ENCODE data around the gene TMEM163. TPM values are rescaled to one million over a fixed set of nuclear protein-coding genes. Genes with fewer than 3 reads are reported as not detected.
"Not testable (repeated sequence)": the region's sequence is repeated elsewhere in the genome, so short reads cannot be mapped to it uniquely, and the experiment has no call there.

The TMEM163 gene
- total RNA-seq, 3 donors from 2014 or later, result 0.41 to 1.5 (median 0.60) TPM

DNA sequence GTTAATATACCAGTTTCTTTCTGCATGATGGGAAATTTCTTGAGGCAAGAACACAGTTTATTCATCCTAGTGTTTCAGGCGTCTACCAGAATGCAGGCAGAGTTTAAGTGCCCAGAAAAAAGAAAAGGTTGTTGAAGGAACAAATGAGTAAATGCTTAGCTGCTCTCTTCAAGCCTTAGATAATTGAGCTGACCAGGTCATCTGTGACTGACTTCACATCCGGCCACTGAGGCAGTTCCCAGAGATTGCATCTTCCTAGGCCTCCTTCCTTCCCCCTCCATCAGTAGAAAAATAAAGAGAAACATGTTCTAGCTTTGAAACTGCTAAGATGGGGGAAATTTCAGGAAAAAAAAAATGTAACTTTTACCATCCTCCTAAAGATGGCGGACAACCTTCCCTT, 9.4 kb upstream of the TMEM163 start:
- intact Hi-C loops (cut with DNase I, micrococcal nuclease), result no loop called here
- no peak for TF ChIP-seq CTCF (IDR thresholded peaks at IDR 0.05)
- Histone ChIP-seq H3K4me3 (no peak overlapping the region), H3K4me1 (ENCODE audit: low read depth) (no peaks in the 10 kb centered on the region), H3K36me3 (ENCODE audit: low read depth) (no peaks in the 10 kb centered on the region), H3K9me3 (no peaks in the 10 kb centered on the region)
- no peak for DNase-seq
- ATAC-seq, result no peak

GRCh38 chr2:134727385-134727784, 8.6 kb upstream of the TMEM163 start:
- DNase-seq (no peak), ATAC-seq (no peak)
- Histone ChIP-seq H3K4me1 (ENCODE audit: low read depth) (no peaks in the 10 kb centered on the region), H3K36me3 (ENCODE audit: low read depth) (no peaks in the 10 kb centered on the region), H3K9me3 (no peaks in the 10 kb centered on the region), H3K4me3 (no peak overlapping the region)
- intact Hi-C loops (cut with DNase I, micrococcal nuclease), result no loop called here
- no peak for TF ChIP-seq CTCF (IDR thresholded peaks at IDR 0.05)

- DNase-seq, result no peak
Observed at GRCh38 chr2:134726645-134727044, 7.8 kb upstream of the TMEM163 start.

GRCh38 chr2:134725876-134726275, 7.1 kb upstream of the TMEM163 start:
- DNase-seq (no peak), ATAC-seq (no peak)
- Histone ChIP-seq H3K36me3 (ENCODE audit: low read depth) (no peaks in the 10 kb centered on the region), H3K9me3 (no peaks in the 10 kb centered on the region), H3K4me1 (ENCODE audit: low read depth) (no peaks in the 10 kb centered on the region), H3K4me3 (no peak overlapping the region)
- intact Hi-C loops (cut with DNase I, micrococcal nuclease), result no loop called here
- no peak for TF ChIP-seq CTCF (IDR thresholded peaks at IDR 0.05)

More at GRCh38 chr2:134726645-134727044, 7.8 kb upstream of the TMEM163 start:
- no peak for ATAC-seq
- intact Hi-C loops (cut with DNase I, micrococcal nuclease), result no loop called here
- Histone ChIP-seq H3K9me3 (no peaks in the 10 kb centered on the region), H3K4me1 (ENCODE audit: low read depth) (no peaks in the 10 kb centered on the region), H3K36me3 (ENCODE audit: low read depth) (no peaks in the 10 kb centered on the region), H3K4me3 (no peak overlapping the region)
- no peak for TF ChIP-seq CTCF (IDR thresholded peaks at IDR 0.05)

DNA sequence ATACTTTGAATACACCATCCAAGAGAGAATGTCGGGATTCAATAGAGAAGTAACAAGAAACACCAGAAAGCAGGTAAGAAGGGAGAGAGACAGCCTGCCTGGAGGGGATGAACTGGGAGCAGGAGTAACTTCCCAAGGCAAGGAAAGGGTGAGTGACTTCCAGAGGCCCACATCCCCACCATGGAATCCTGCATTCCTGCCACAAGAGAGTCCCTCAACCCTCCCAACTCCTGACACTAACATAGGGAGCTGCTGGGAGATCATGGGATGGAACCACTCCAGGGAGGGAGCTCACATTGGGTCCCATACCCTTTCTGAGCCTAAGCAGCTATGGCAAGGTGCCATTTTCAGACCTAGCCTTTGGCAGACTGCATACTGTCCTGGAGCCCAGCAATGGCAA, 5.5 kb upstream of the TMEM163 start:
- intact Hi-C loops (cut with DNase I, micrococcal nuclease), result no loop called here
- no peak for TF ChIP-seq CTCF (IDR thresholded peaks at IDR 0.05)
- H3K4me3 ChIP-seq, result no peak overlapping the region
- H3K36me3 ChIP-seq (ENCODE audit: low read depth), result no peaks in the 10 kb centered on the region
- H3K4me1 ChIP-seq (ENCODE audit: low read depth), result no peaks in the 10 kb centered on the region
- ATAC-seq (no peak), DNase-seq (no peak)
- no peaks in the 10 kb centered on the region for H3K9me3 ChIP-seq

DNA sequence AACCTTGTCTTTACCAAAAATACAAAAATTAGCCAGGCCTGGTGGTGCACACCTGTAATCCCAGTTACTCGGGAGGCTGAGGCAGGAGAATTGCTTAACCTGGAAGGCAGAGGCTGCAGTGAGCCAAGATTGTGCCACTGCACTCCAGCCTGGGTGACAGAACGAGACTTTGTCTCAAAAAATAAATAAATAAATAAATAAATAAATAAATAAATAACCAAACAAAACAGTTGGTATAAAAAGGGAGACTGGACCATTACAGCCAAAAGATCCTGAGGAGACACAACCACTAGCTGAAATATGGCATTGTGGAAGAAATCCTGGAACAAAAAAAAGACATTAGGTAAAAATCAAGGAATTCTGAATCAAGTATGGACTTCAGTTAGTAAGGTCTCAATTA, 4.9 kb upstream of the TMEM163 start:
- intact Hi-C loops (cut with DNase I, micrococcal nuclease), result not testable (repeated sequence)

More for the DNA sequence above, 4.9 kb upstream of the TMEM163 start:
- not testable (repeated sequence) for ATAC-seq; H3K36me3 ChIP-seq (ENCODE audit: low read depth); H3K4me3 ChIP-seq; H3K9me3 ChIP-seq; H3K4me1 ChIP-seq (ENCODE audit: low read depth); DNase-seq
